IgD-negative memory B cell (primary cell): ENCODE data around the gene SLC17A6. TPM values are rescaled to one million over a fixed set of nuclear protein-coding genes. Genes with fewer than 3 reads are reported as not detected.

Experiments
- polyA plus RNA-seq: library from polyadenylated mRNA; unstranded; fragments of 300-500 nt; fragmentation: Illumina TruSeq; gene quantifications from one replicate; pipeline ENCODE4 v1.2.3, GENCODE V29; 2021

The SLC17A6 gene
- polyA plus RNA-seq, 1 donor from 2014 or later = not detected

Other genes with a start within 250 kb of the SLC17A6 start
- gene ANO5, start 145.3 kb upstream of the SLC17A6 start, polyA plus RNA-seq = not detected